AG04450 (cell line): ENCODE results near the gene SYT8. TPM values are rescaled to one million over a fixed set of nuclear protein-coding genes. Genes with fewer than 3 reads are reported as not detected.

Source experiments
- CTCF ChIA-PET: fragments of 300-600, 350-600 bp; formaldehyde crosslinking; extraction: SDS; loops from one replicate; lab custom pipeline; 2022; ENCODE audit warnings: antibody characterized with exemption, inconsistent platforms; lab: Charles Lee
- POLR2A ChIA-PET: fragments of 350-600 bp; formaldehyde crosslinking; extraction: SDS; loops from one replicate; lab custom pipeline; 2021; ENCODE audit warnings: antibody characterized with exemption, inconsistent platforms; lab: Yijun Ruan, JAX
- DNase-seq: peaks from one replicate; pipeline ENCODE4 v3.0.0-alpha.2; 2011; ENCODE audit warnings: low read depth, low spot score
- H3K27ac ChIP-seq: one replicate; pipeline ENCODE4 v1.5.1; 2012; ENCODE audit warnings: low read depth, low read length, control low read depth
- H3K27me3 ChIP-seq: one replicate; pipeline ENCODE4 v1.6.0; 2012; ENCODE audit warnings: low read length; ENCODE audit not compliant: control insufficient read depth, insufficient read depth
- H3K4me3 ChIP-seq: 2 replicates; pipeline ENCODE4 v1.5.1; 2011; ENCODE audit warnings: mild to moderate bottlenecking, low read depth, low read length, control low read depth
- H3K9me3 ChIP-seq: 2 replicates; pipeline ENCODE4 v1.5.1; 2012; ENCODE audit warnings: low read length; ENCODE audit not compliant: control insufficient read depth, insufficient read depth
- CTCF ChIP-seq: IDR thresholded peaks from 2 replicates; pipeline ENCODE4 v1.5.1; 2011; ENCODE audit warnings: low read depth, low read length, control low read depth, inconsistent platforms
- polyA plus RNA-seq: library from polyadenylated mRNA; depleted of rRNA; stranded (reverse); fragments of >200 nt; gene quantifications from 2 replicates; pipeline ENCODE4 v1.2.3, GENCODE V29; 2011

Gene SYT8
- polyA plus RNA-seq, 1 experiment: not detected

- ChIA-PET POLR2A (no interaction called here), CTCF (interaction anchor here (0.7 to 1.5 kb wide), 3 partner anchors 19 to 169 kb away, joined by 3 read pairs; no protein-coding TSS in a partner anchor)
- no peak for TF ChIP-seq CTCF
- Histone ChIP-seq H3K4me3 (no peak overlapping the region), H3K27ac (no peak overlapping the region), H3K9me3 (no peaks in the 10 kb centered on the region; the same call in 1 of the 2 replicates), H3K27me3 (no peaks in the 10 kb centered on the region)
- DNase-seq: peak; percentile 59
Observed at GRCh38 chr11:1863352-1864216, 28.8 kb downstream of the SYT8 start.

GRCh38 chr11:1864231-1864630, 29.4 kb downstream of the SYT8 start:
- no peak for TF ChIP-seq CTCF
- H3K4me3 ChIP-seq: no peak overlapping the region
- H3K27ac ChIP-seq: no peak overlapping the region
- ChIA-PET CTCF (interaction anchor here (0.6 kb wide), 1 partner anchor 18 kb away, joined by 3 read pairs; no protein-coding TSS in a partner anchor), POLR2A (no interaction called here)
- H3K27me3 ChIP-seq: peaks cover 5% of the 10 kb centered on the region
- no peak for DNase-seq
- H3K9me3 ChIP-seq: no peaks in the 10 kb centered on the region; the same call in 1 of the 2 replicates

GRCh38 chr11:1864831-1865665, 30.3 kb downstream of the SYT8 start:
- ChIA-PET POLR2A (no interaction called here), CTCF (interaction anchor here (0.6 to 2.5 kb wide), 3 partner anchors 12 to 17 kb away, joined by 3 to 10 read pairs (median 3); no protein-coding TSS in a partner anchor)
- no peaks in the 10 kb centered on the region; the same call in 1 of the 2 replicates for H3K9me3 ChIP-seq
- no peak for TF ChIP-seq CTCF
- H3K27ac ChIP-seq: peak overlapping the region; percentile 11
- no peak overlapping the region for H3K4me3 ChIP-seq
- no peak for DNase-seq
- H3K27me3 ChIP-seq: peaks cover 10% of the 10 kb centered on the region

- no peak for TF ChIP-seq CTCF
- Histone ChIP-seq H3K27me3 (peaks cover 20% of the 10 kb centered on the region), H3K9me3 (peaks cover 3% of the 10 kb centered on the region; the same call in 1 of the 2 replicates), H3K27ac (no peak overlapping the region), H3K4me3 (no peak overlapping the region)
- ChIA-PET POLR2A (no interaction called here), CTCF (interaction anchor here (1.0 to 2.5 kb wide), 2 partner anchors 10 to 16 kb away, joined by 3 to 10 read pairs; no protein-coding TSS in a partner anchor)
- DNase-seq: no peak
Observed at GRCh38 chr11:1866226-1866625, 31.4 kb downstream of the SYT8 start.
